Calu3 (cell line): Measurements from ENCODE around the gene GFPT1. TPM values are rescaled to one million over a fixed set of nuclear protein-coding genes. Genes with fewer than 3 reads are reported as not detected.

Experiments used
- BruUV-seq: library from RNA; stranded (reverse); fragments of 400-500 nt; replicated peaks from 2 replicates; lab custom pipeline; 2021; lab: Mats Ljungman, UMichigan
- CTCF ChIA-PET: fragments of 300-600 bp; sonication (Branson Sonifier 250); formaldehyde crosslinking; loops from one replicate; lab custom pipeline; 2022; ENCODE audit warnings: antibody characterized with exemption; lab: Charles Lee
- DNase-seq: peaks from one replicate; pipeline ENCODE4 v3.0.0; 2022
- H3K27ac Mint-ChIP-seq: one replicate; pipeline ENCODE4 v1.8.0; 2022; ENCODE audit warnings: mixed read lengths; ENCODE audit not compliant: unreplicated experiment
- H3K27me3 Mint-ChIP-seq: one replicate; pipeline ENCODE4 v1.8.0; 2022; ENCODE audit warnings: mixed read lengths; ENCODE audit not compliant: unreplicated experiment
- H3K36me3 Mint-ChIP-seq: one replicate; pipeline ENCODE4 v1.8.0; 2022; ENCODE audit warnings: mild to moderate bottlenecking, moderate library complexity, mixed read lengths; ENCODE audit not compliant: insufficient read depth, unreplicated experiment
- H3K4me1 Mint-ChIP-seq: one replicate; pipeline ENCODE4 v1.8.0; 2022; ENCODE audit warnings: mild to moderate bottlenecking, low read depth, mixed read lengths; ENCODE audit not compliant: unreplicated experiment
- H3K4me3 Mint-ChIP-seq: one replicate; pipeline ENCODE4 v1.8.0; 2022; ENCODE audit warnings: mild to moderate bottlenecking, low read depth, moderate library complexity, mixed read lengths; ENCODE audit not compliant: unreplicated experiment
- H3K9me3 Mint-ChIP-seq: one replicate; pipeline ENCODE4 v1.8.0; 2022; ENCODE audit warnings: low read depth, mixed read lengths; ENCODE audit not compliant: unreplicated experiment
- intact Hi-C: fragments of 100-400 bp; cut with micrococcal nuclease; formaldehyde crosslinking; loops from one replicate; pipeline ENCODE4 v1.10.0; 2022; ENCODE audit not compliant: unreplicated experiment
- total RNA-seq: library from RNA; stranded (reverse); gene quantifications from 2 replicates; pipeline ENCODE4 v1.2.3, GENCODE V29; 2022
- TF ChIP-seq, protein P1 (sequence below): fragments of 200-600 bp; IDR thresholded peaks from one replicate; pipeline ENCODE4 v1.8.0; 2022; ENCODE audit warnings: antibody characterized with exemption; ENCODE audit not compliant: unreplicated experiment

The GFPT1 gene
- total RNA-seq, 1 experiment from 2014 or later = 98.0 TPM

DNA sequence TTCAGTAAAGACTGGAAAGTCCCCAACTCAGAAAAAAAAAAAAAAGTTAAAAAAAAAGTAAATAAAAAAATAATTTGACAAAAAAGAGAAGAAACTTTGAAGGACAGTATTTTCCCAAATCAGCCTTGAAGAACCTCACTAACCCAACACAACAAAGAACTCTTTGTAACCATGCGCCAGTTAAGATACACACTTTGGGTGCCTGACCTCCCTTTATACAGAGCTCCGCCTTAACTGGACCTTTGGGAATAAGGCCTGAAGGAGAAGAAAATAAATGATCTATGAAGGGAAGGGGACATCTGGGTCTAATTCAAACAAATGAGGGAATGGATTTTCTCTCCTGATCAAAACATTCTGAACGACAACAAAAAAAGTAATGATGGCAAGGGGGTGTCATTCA is 2.2 kb upstream of the GFPT1 start:
- Mint-ChIP-seq H3K4me1 (peaks cover 16% of the 10 kb centered on the region), H3K27me3 (no peaks in the 10 kb centered on the region), H3K27ac (no peak overlapping the region), H3K36me3 (peaks cover 42% of the 10 kb centered on the region), H3K9me3 (no peaks in the 10 kb centered on the region), H3K4me3 (no peak overlapping the region)
- no peak for DNase-seq
- intact Hi-C loops = no loop called here
- CTCF ChIA-PET = no interaction called here
- BruUV-seq = no TSS peak
- TF ChIP-seq, protein P1, sequence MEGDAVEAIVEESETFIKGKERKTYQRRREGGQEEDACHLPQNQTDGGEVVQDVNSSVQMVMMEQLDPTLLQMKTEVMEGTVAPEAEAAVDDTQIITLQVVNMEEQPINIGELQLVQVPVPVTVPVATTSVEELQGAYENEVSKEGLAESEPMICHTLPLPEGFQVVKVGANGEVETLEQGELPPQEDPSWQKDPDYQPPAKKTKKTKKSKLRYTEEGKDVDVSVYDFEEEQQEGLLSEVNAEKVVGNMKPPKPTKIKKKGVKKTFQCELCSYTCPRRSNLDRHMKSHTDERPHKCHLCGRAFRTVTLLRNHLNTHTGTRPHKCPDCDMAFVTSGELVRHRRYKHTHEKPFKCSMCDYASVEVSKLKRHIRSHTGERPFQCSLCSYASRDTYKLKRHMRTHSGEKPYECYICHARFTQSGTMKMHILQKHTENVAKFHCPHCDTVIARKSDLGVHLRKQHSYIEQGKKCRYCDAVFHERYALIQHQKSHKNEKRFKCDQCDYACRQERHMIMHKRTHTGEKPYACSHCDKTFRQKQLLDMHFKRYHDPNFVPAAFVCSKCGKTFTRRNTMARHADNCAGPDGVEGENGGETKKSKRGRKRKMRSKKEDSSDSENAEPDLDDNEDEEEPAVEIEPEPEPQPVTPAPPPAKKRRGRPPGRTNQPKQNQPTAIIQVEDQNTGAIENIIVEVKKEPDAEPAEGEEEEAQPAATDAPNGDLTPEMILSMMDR = no peak

GRCh38 chr2:69387770-69388481 is 899 bp upstream of the GFPT1 start:
- peak overlapping the region; percentile 88 for H3K27ac Mint-ChIP-seq
- no peaks in the 10 kb centered on the region for H3K9me3 Mint-ChIP-seq
- H3K4me3 Mint-ChIP-seq = peak overlapping the region; percentile 94
- peaks cover 54% of the 10 kb centered on the region for H3K36me3 Mint-ChIP-seq
- peaks cover 19% of the 10 kb centered on the region for H3K4me1 Mint-ChIP-seq
- TF ChIP-seq, protein P1 = no peak
- TSS peak; percentile 80 for BruUV-seq
- intact Hi-C loops = no loop called here
- CTCF ChIA-PET = no interaction called here
- DNase-seq = no peak
- H3K27me3 Mint-ChIP-seq = no peaks in the 10 kb centered on the region

DNA sequence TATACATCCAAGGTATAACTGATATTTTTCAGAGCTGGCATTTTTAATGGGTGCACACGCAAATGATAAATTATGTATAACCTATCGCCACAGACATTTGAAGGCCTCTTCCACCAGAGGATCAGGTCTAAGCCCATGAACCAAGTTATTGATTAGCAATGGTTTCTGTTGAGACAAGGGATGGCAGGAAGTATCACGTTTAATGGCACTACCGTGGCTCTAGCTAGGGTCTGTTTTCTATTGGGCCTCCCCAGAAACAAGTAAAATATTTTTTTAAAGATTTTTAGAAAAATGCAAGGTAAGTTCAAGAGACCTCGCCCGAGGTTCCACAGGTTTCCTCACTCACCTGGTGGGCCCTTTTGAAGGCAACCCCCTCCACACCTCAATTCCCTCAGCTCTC is 667 bp downstream of the GFPT1 start:
- TF ChIP-seq, protein P1 = no peak
- H3K27me3 Mint-ChIP-seq = no peaks in the 10 kb centered on the region
- no peak for DNase-seq
- peaks cover 70% of the 10 kb centered on the region for H3K36me3 Mint-ChIP-seq
- H3K4me3 Mint-ChIP-seq = peak overlapping the region; percentile 94
- no TSS peak for BruUV-seq
- intact Hi-C loops = no loop called here
- H3K4me1 Mint-ChIP-seq = peaks cover 34% of the 10 kb centered on the region
- H3K9me3 Mint-ChIP-seq = no peaks in the 10 kb centered on the region
- CTCF ChIA-PET = no interaction called here
- peak overlapping the region; percentile 88 for H3K27ac Mint-ChIP-seq

DNA sequence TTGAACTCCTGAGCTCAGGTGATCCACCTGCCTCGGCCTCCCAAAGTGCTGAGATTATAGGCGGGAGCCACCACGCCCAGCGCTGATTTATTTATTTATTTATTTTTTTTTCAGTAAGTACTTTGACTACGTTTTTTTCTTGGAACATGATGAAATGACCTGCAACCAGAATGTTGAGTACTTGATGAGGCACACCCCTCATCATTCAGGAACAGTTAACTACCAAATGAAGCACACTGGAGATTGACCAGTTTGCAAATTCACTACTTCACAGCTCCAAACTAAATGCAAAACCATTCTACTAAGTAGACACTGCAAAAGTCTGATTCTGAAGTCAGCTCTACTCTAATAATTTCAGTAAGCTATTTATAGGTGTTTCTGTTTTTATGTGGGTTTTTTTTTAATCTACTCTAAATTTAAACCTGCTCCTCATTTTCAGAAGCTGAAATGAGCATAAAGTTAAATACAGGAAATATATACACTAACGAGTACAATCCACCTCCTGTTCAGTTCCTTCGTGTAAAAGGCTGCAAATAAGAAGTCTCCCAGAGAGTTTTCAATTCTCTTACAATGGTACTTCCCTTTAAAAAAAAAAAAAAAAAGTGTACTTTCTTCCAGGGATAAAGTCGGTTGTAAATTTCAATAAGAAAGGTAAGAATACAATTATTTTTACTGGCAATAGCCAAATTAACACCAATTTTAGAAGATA is 1.4 kb downstream of the GFPT1 start:
- Mint-ChIP-seq H3K4me1 (peaks cover 42% of the 10 kb centered on the region), H3K36me3 (peaks cover 78% of the 10 kb centered on the region), H3K4me3 (peak overlapping the region; percentile 94), H3K27me3 (no peaks in the 10 kb centered on the region), H3K9me3 (no peaks in the 10 kb centered on the region), H3K27ac (peak overlapping the region; percentile 88)
- peak; percentile 29 for DNase-seq
- TSS peak; percentile 82 for BruUV-seq
- TF ChIP-seq, protein P1 = no peak
- CTCF ChIA-PET = interaction anchor here (0.9 to 1.3 kb wide), 2 partner anchors 10 to 51 kb away, joined by 4 read pairs; partner anchors contain the start of gene NFU1
- intact Hi-C loops = no loop called here
